Measurements from ENCODE around the gene SH2D2A. TPM values are rescaled to one million over a fixed set of nuclear protein-coding genes. Genes with fewer than 3 reads are reported as not detected.
A peak's percentile ranks its signal among the peaks of the same experiment; 100 is the strongest.
"Not testable (repeated sequence)": the region's sequence is repeated elsewhere in the genome, so short reads cannot be mapped to it uniquely, and the experiment has no call there.

SH2D2A gene
- total RNA-seq, 2 donors from 2014 or later, result 221 to 246 TPM

GRCh38 chr1:156775799-156776198, 40.8 kb downstream of the SH2D2A start:
- no peaks in the 10 kb centered on the region for H3K27me3 Mint-ChIP-seq (ENCODE audit: low read depth)
- peak in 1 of 2 donors; percentile 14 for DNase-seq
- peaks cover 64% of the 10 kb centered on the region for H3K4me1 Mint-ChIP-seq (ENCODE audit: low read depth)
- no peaks in the 10 kb centered on the region for H3K9me3 Mint-ChIP-seq
- peak overlapping the region; percentile 2 to 52 for H3K4me3 Mint-ChIP-seq
- peak; percentile 75 to 77 for ATAC-seq (replicated peaks in 1 of 2)
- H3K27ac Mint-ChIP-seq, result no peak overlapping the region
- peaks cover 3 to 15% of the 10 kb centered on the region in 2 donors for H3K36me3 Mint-ChIP-seq (ENCODE audit: insufficient read depth in 2 of 2)

GRCh38 chr1:156773607-156774006, 43.0 kb downstream of the SH2D2A start:
- ATAC-seq (replicated peaks in 1 of 2), result peak; percentile 49 to 67
- no peak for DNase-seq
- Mint-ChIP-seq H3K4me3 (peak overlapping the region in 1 of 2 donors; percentile 72), H3K27ac (peak overlapping the region; percentile 81), H3K9me3 (no peaks in the 10 kb centered on the region), H3K4me1 (ENCODE audit: low read depth) (peaks cover 85% of the 10 kb centered on the region), H3K27me3 (ENCODE audit: low read depth) (no peaks in the 10 kb centered on the region), H3K36me3 (ENCODE audit: insufficient read depth in 2 of 2) (peaks cover 5 to 26% of the 10 kb centered on the region in 2 donors)

GRCh38 chr1:156772728-156773497, 43.7 kb downstream of the SH2D2A start:
- peaks cover 83% of the 10 kb centered on the region for H3K4me1 Mint-ChIP-seq (ENCODE audit: low read depth)
- peak overlapping the region in 1 of 2 donors; percentile 72 for H3K4me3 Mint-ChIP-seq
- no peak for ATAC-seq (replicated peaks in 1 of 2)
- peak overlapping the region; percentile 81 for H3K27ac Mint-ChIP-seq
- peaks cover 7 to 26% of the 10 kb centered on the region in 2 donors for H3K36me3 Mint-ChIP-seq (ENCODE audit: insufficient read depth in 2 of 2)
- DNase-seq, result no peak
- no peaks in the 10 kb centered on the region for H3K27me3 Mint-ChIP-seq (ENCODE audit: low read depth)
- H3K9me3 Mint-ChIP-seq, result no peaks in the 10 kb centered on the region

- no peaks in the 10 kb centered on the region for H3K9me3 Mint-ChIP-seq
- no peak for DNase-seq
- H3K27me3 Mint-ChIP-seq (ENCODE audit: low read depth), result no peaks in the 10 kb centered on the region
- peak overlapping the region; percentile 1 for H3K27ac Mint-ChIP-seq
- H3K4me1 Mint-ChIP-seq (ENCODE audit: low read depth), result peaks cover 76% of the 10 kb centered on the region
- no peak for ATAC-seq (replicated peaks in 1 of 2)
- H3K4me3 Mint-ChIP-seq, result no peak overlapping the region
- peaks cover 7 to 26% of the 10 kb centered on the region in 2 donors for H3K36me3 Mint-ChIP-seq (ENCODE audit: insufficient read depth in 2 of 2)
Observed at GRCh38 chr1:156772222-156772621, 44.4 kb downstream of the SH2D2A start.

GRCh38 chr1:156768610-156769295, 47.9 kb downstream of the SH2D2A start:
- ATAC-seq (replicated peaks in 1 of 2), result no peak
- Mint-ChIP-seq H3K36me3 (ENCODE audit: insufficient read depth in 2 of 2) (peaks cover 7 to 26% of the 10 kb centered on the region in 2 donors), H3K9me3 (no peaks in the 10 kb centered on the region), H3K27me3 (ENCODE audit: low read depth) (no peaks in the 10 kb centered on the region), H3K4me1 (ENCODE audit: low read depth) (peaks cover 62% of the 10 kb centered on the region), H3K27ac (peak overlapping the region; percentile 95), H3K4me3 (no peak overlapping the region)
- DNase-seq, result no peak

- H3K27me3 Mint-ChIP-seq (ENCODE audit: low read depth), result no peaks in the 10 kb centered on the region
- no peak overlapping the region for H3K4me3 Mint-ChIP-seq
- H3K4me1 Mint-ChIP-seq (ENCODE audit: low read depth), result peaks cover 55% of the 10 kb centered on the region
- H3K27ac Mint-ChIP-seq, result peak overlapping the region; percentile 95
- peaks cover 7 to 22% of the 10 kb centered on the region in 2 donors for H3K36me3 Mint-ChIP-seq (ENCODE audit: insufficient read depth in 2 of 2)
- DNase-seq, result peak; percentile 33 to 40
- peak in 1 of 2 donors; percentile 8 for ATAC-seq (replicated peaks in 1 of 2)
- H3K9me3 Mint-ChIP-seq, result no peaks in the 10 kb centered on the region
Observed at GRCh38 chr1:156767879-156768604, 48.6 kb downstream of the SH2D2A start.

- ATAC-seq (replicated peaks in 1 of 2), result peak; percentile 96
- Mint-ChIP-seq H3K9me3 (no peaks in the 10 kb centered on the region), H3K4me3 (no peak within 1 kb of the TSS), H3K4me1 (ENCODE audit: low read depth) (peaks cover 48% of the 10 kb centered on the region), H3K27ac (peak within 1 kb of the TSS; percentile 95), H3K36me3 (ENCODE audit: insufficient read depth in 2 of 2) (peaks cover 7 to 17% of the 10 kb centered on the region in 2 donors), H3K27me3 (ENCODE audit: low read depth) (no peaks in the 10 kb centered on the region)
- DNase-seq, result peak; percentile 95 to 98
Observed at GRCh38 chr1:156767101-156767878, 49.4 kb downstream of the SH2D2A start, which contains the start of gene PRCC. Gene PRCC, plus strand, starts transcription at chr1:156767535. Its CDS starts 237 bp downstream, at chr1:156767772.

GRCh38 chr1:156766298-156767100, 50.1 kb downstream of the SH2D2A start:
- ATAC-seq (replicated peaks in 1 of 2), result no peak

GRCh38 chr1:156765666-156766065, 51.0 kb downstream of the SH2D2A start:
- Mint-ChIP-seq H3K9me3 (no peaks in the 10 kb centered on the region), H3K27me3 (ENCODE audit: low read depth) (no peaks in the 10 kb centered on the region), H3K4me1 (ENCODE audit: low read depth) (peaks cover 35% of the 10 kb centered on the region), H3K36me3 (ENCODE audit: insufficient read depth in 2 of 2) (peaks cover 4 to 10% of the 10 kb centered on the region in 2 donors), H3K27ac (no peak overlapping the region), H3K4me3 (no peak overlapping the region)
- ATAC-seq (replicated peaks in 1 of 2), result no peak
- DNase-seq, result no peak

More at GRCh38 chr1:156766298-156767100, 50.1 kb downstream of the SH2D2A start:
- H3K4me3 Mint-ChIP-seq, result no peak overlapping the region
- DNase-seq, result peak in 1 of 2 donors; percentile 22
- H3K36me3 Mint-ChIP-seq (ENCODE audit: insufficient read depth in 2 of 2), result peaks cover 7 to 17% of the 10 kb centered on the region in 2 donors
- no peaks in the 10 kb centered on the region for H3K27me3 Mint-ChIP-seq (ENCODE audit: low read depth)
- no peaks in the 10 kb centered on the region for H3K9me3 Mint-ChIP-seq
- H3K4me1 Mint-ChIP-seq (ENCODE audit: low read depth), result peaks cover 44% of the 10 kb centered on the region
- peak overlapping the region; percentile 26 for H3K27ac Mint-ChIP-seq

GRCh38 chr1:156765136-156765535, 51.5 kb downstream of the SH2D2A start:
- not testable (repeated sequence) for H3K9me3 Mint-ChIP-seq; H3K36me3 Mint-ChIP-seq (ENCODE audit: insufficient read depth in 2 of 2); DNase-seq; ATAC-seq (replicated peaks in 1 of 2); H3K4me3 Mint-ChIP-seq; H3K27me3 Mint-ChIP-seq (ENCODE audit: low read depth); H3K27ac Mint-ChIP-seq
- peaks cover 30% of the 10 kb centered on the region for H3K4me1 Mint-ChIP-seq (ENCODE audit: low read depth)

- ATAC-seq (replicated peaks in 1 of 2), result no peak
- DNase-seq, result no peak
- Mint-ChIP-seq H3K36me3 (ENCODE audit: insufficient read depth in 2 of 2) (no peaks in the 10 kb centered on the region), H3K4me1 (ENCODE audit: low read depth) (peaks cover 3% of the 10 kb centered on the region), H3K4me3 (no peak overlapping the region), H3K9me3 (no peaks in the 10 kb centered on the region), H3K27me3 (ENCODE audit: low read depth) (no peaks in the 10 kb centered on the region), H3K27ac (no peak overlapping the region)
Observed at GRCh38 chr1:156760796-156761104, 55.9 kb downstream of the SH2D2A start.

All from activated T-cell treated with anti-CD3 and anti-CD28 coated beads, Interleukin-2, amount 50 U/mL, for 72 hours (primary cell).